K562 (cell line): ENCODE results near the gene PLCB3. TPM values are rescaled to one million over a fixed set of nuclear protein-coding genes. Genes with fewer than 3 reads are reported as not detected.

Experiments
- CHD1 ChIP-seq: fragments of 200-600 bp; sonication (generic); IDR thresholded peaks from one replicate; pipeline ENCODE4 v1.6.1; 2012; ENCODE audit warnings: mild to moderate bottlenecking, moderate library complexity, low read length, inconsistent platforms
- CREBBP ChIP-seq: IDR thresholded peaks from one replicate; pipeline ENCODE4 v1.6.1; 2012; ENCODE audit warnings: low read depth, mild to moderate bottlenecking, control low read depth, inconsistent platforms, low read length
- FOXA1 ChIP-seq: fragments of 450-650 bp; IDR thresholded peaks from 2 replicates; pipeline ENCODE4 v1.6.1; 2016; ENCODE audit warnings: mild to moderate bottlenecking, borderline replicate concordance
- HDGF ChIP-seq: fragments of 450-650 bp; IDR thresholded peaks from 2 replicates; pipeline ENCODE4 v1.6.1; 2016
- MAZ ChIP-seq, 2 experiments: fragments of 450-650 bp in 1 of 2; sonication (generic) in 1 of 2; formaldehyde crosslinking; IDR thresholded peaks in 1 of 2; conservative IDR thresholded peaks in 1 of 2; 2 replicates each; pipeline versions ENCODE4 v1.4.0 to v1.5.0; 2020; ENCODE audit warnings: mild to moderate bottlenecking in 1 of 2, missing genetic modification reagents in 1 of 2
- MBD2 ChIP-seq: sonication (generic); IDR thresholded peaks from 2 replicates; pipeline ENCODE4 v1.6.1; 2016; ENCODE audit warnings: low read depth, borderline replicate concordance
- MXI1 ChIP-seq: IDR thresholded peaks from 2 replicates; pipeline ENCODE4 v1.6.1; 2011; ENCODE audit warnings: low read depth, mild to moderate bottlenecking, improper control_type of control experiment, low read length
- NCOA1 ChIP-seq: fragments of 450-650 bp; IDR thresholded peaks from 2 replicates; pipeline ENCODE4 v1.6.1; 2016; ENCODE audit warnings: low read depth
- RUNX1 ChIP-seq: sonication (generic); IDR thresholded peaks from 2 replicates; pipeline ENCODE4 v1.6.1; 2016; ENCODE audit warnings: antibody characterized with exemption, low read depth
- SAP30 ChIP-seq: fragments of 200-600 bp; sonication (generic); IDR thresholded peaks from 2 replicates; pipeline ENCODE4 v1.6.1; 2012; ENCODE audit warnings: borderline replicate concordance, low read depth, mild to moderate bottlenecking, moderate library complexity, low read length, control low read depth, inconsistent platforms; ENCODE audit not compliant: insufficient read depth, poor library complexity, severe bottlenecking
- SMARCA4 ChIP-seq: fragments of 450-650 bp; IDR thresholded peaks from 2 replicates; pipeline ENCODE4 v1.6.1; 2016
- polyA plus RNA-seq, 8 experiments: library from polyadenylated mRNA; depleted of rRNA in 4 of 8; stranded (reverse) in 5 of 8; unstranded in 3 of 8; fragments of >200 nt; fragmentation: Nextera tagmentation in 2 of 8; fragmentation: Illumina TruSeq in 1 of 8; extraction: Ambion mirVana in 2 of 8; extraction: Trizol in 1 of 8; gene quantifications; 2 replicates each; pipeline versions ENCODE4 v1.2.1 to v1.2.3, GENCODE V29; 2011 to 2014; ENCODE audit warnings: inconsistent platforms in 1 of 8, missing spikeins in 1 of 8
- total RNA-seq, 7 experiments: library from RNA; depleted of rRNA in 6 of 7; stranded (reverse); fragments of >200 nt in 6 of 7; fragmentation: Illumina TruSeq in 2 of 7; extraction: Trizol in 2 of 7; gene quantifications; 2 replicates each; pipeline versions ENCODE4 v1.2.1 to v1.2.3, GENCODE V29; 2011 to 2021; ENCODE audit warnings: low replicate concordance in 1 of 7
- TF ChIP-seq, protein P1 (sequence below): sonication (generic); formaldehyde crosslinking; IDR thresholded peaks from 2 replicates; pipeline ENCODE4 v1.8.0; 2022; ENCODE audit warnings: mild to moderate bottlenecking, missing genetic modification reagents
- TF ChIP-seq, protein P2 (sequence below): sonication (generic); formaldehyde crosslinking; IDR thresholded peaks from 2 replicates; pipeline ENCODE4 v1.8.1; 2022; ENCODE audit warnings: missing genetic modification reagents
- TF ChIP-seq, protein P3 (sequence below): fragments of 450-650 bp; IDR thresholded peaks from 2 replicates; pipeline ENCODE4 v1.6.1; 2018; ENCODE audit warnings: mild to moderate bottlenecking, low read depth; ENCODE audit not compliant: partially characterized antibody
- TF ChIP-seq, protein P4 (sequence below): fragments of 250-450 bp; sonication (Bioruptor Pico); IDR thresholded peaks from 2 replicates; pipeline ENCODE4 v1.5.0; 2021; ENCODE audit warnings: mild to moderate bottlenecking, moderate library complexity

Gene PLCB3
- total and polyA plus RNA-seq, 9 of the 15 experiments (the other 6 are each of a cell fraction or from before 2014, with no cell fraction given), result 0.31 to 44.8 (median 14.6) TPM

DNA sequence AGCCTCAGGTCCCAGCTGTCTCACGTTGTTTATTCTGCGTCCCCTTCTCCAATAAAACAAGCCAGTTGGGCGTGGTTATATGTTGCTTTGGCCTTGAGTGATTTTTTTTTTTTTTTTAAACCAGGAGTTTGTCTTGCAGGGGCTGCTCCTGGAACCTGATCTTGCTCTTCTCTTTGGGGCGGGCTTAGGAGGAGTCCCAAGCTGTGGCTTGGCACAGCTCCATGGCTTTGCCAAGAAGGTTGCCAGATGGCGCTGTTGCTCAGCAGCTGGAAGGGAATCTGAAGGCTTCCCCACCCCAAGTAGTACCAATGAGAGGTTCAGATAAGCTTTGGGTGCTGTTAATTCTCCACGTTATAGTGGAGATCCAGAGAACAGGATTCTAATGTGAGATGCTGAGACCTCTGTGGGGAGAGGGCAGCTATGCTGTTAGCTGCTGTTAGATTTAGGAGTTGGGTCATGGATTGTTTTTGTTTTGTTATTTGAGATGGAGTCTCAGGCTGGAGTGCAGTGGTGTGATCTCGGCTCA, 46.8 kb upstream of the PLCB3 start (continued):
- TF ChIP-seq, protein P1, sequence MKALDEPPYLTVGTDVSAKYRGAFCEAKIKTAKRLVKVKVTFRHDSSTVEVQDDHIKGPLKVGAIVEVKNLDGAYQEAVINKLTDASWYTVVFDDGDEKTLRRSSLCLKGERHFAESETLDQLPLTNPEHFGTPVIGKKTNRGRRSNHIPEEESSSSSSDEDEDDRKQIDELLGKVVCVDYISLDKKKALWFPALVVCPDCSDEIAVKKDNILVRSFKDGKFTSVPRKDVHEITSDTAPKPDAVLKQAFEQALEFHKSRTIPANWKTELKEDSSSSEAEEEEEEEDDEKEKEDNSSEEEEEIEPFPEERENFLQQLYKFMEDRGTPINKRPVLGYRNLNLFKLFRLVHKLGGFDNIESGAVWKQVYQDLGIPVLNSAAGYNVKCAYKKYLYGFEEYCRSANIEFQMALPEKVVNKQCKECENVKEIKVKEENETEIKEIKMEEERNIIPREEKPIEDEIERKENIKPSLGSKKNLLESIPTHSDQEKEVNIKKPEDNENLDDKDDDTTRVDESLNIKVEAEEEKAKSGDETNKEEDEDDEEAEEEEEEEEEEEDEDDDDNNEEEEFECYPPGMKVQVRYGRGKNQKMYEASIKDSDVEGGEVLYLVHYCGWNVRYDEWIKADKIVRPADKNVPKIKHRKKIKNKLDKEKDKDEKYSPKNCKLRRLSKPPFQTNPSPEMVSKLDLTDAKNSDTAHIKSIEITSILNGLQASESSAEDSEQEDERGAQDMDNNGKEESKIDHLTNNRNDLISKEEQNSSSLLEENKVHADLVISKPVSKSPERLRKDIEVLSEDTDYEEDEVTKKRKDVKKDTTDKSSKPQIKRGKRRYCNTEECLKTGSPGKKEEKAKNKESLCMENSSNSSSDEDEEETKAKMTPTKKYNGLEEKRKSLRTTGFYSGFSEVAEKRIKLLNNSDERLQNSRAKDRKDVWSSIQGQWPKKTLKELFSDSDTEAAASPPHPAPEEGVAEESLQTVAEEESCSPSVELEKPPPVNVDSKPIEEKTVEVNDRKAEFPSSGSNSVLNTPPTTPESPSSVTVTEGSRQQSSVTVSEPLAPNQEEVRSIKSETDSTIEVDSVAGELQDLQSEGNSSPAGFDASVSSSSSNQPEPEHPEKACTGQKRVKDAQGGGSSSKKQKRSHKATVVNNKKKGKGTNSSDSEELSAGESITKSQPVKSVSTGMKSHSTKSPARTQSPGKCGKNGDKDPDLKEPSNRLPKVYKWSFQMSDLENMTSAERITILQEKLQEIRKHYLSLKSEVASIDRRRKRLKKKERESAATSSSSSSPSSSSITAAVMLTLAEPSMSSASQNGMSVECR (CRISPR knock-in tag), result no peak
- TF ChIP-seq SAP30, result no peak
- peak; percentile 48 to 61; a peak in 2 of 4 replicates for TF ChIP-seq MAZ (CRISPR knock-in tag; conservative IDR thresholded peaks at IDR 0.05 in 1 of 2, IDR thresholded peaks at IDR 0.05 in 1 of 2)
- TF ChIP-seq FOXA1, result no peak
- no peak for TF ChIP-seq SMARCA4
- no peak for TF ChIP-seq MBD2
- TF ChIP-seq, protein P2, sequence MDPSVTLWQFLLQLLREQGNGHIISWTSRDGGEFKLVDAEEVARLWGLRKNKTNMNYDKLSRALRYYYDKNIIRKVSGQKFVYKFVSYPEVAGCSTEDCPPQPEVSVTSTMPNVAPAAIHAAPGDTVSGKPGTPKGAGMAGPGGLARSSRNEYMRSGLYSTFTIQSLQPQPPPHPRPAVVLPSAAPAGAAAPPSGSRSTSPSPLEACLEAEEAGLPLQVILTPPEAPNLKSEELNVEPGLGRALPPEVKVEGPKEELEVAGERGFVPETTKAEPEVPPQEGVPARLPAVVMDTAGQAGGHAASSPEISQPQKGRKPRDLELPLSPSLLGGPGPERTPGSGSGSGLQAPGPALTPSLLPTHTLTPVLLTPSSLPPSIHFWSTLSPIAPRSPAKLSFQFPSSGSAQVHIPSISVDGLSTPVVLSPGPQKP (CRISPR knock-in tag), result no peak
- TF ChIP-seq, protein P3, sequence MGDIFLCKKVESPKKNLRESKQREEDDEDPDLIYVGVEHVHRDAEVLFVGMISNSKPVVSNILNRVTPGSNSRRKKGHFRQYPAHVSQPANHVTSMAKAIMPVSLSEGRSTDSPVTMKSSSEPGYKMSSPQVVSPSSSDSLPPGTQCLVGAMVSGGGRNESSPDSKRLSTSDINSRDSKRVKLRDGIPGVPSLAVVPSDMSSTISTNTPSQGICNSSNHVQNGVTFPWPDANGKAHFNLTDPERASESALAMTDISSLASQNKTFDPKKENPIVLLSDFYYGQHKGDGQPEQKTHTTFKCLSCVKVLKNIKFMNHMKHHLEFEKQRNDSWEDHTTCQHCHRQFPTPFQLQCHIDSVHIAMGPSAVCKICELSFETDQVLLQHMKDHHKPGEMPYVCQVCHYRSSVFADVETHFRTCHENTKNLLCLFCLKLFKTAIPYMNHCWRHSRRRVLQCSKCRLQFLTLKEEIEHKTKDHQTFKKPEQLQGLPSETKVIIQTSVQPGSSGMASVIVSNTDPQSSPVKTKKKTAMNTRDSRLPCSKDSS, result no peak
- peak; percentile 13; the same call in 1 of the 2 replicates for TF ChIP-seq RUNX1
- TF ChIP-seq, protein P4, sequence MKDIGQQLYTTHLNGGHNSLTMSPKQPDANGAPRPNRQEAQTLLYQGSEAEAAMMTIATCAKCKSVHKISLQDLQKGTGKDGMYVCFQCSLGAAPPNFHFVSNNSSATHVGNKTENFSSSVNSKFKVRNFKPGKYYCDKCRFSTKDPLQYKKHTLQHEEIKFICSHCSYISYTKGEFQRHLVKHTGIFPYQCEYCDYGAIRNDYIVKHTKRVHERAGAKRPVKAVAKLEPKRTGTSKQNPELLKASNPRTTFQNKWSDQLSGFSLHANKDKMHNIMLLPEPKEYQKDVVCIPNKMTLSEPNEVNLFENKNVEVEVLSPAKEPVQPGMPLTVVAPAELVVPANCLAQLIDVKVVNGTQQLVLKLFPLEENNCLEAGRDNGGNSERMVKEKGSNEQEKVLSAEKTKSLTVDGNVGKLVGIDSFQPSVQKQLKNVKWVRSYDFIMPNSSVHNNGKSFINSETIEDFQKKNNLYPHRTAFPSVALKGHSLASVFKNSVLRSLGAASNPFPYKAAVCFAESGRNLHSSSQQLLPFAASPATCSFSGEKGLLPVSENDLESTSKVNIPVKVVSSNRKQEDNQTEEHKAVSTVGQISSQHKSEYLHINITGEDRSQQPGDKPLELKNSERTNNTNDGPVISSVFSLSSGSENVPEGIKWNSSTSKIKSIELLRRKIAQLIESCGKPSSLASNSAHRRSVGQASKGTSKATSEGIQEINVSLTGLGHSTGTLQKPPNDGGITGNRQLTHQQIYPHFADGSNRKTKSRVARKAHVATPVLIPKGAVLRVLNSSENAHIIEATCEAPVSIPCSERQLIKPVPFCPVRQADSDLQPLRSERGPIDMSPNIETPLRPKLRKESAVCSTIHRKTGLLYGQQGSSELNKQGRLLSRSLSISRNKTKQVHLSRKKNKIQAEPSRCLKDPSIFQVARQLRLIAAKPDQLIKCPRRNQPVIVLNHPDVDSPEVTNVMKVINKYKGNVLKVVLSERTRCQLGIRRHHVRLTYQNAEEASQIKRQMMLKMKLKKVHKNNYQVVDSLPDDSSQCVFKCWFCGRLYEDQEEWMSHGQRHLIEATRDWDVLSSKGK (CRISPR knock-in tag), result no peak
- 0 out of 2 replicates have a peak, but pooled peaks have one; percentile 31 for TF ChIP-seq MXI1
- TF ChIP-seq CHD1, result no peak
- TF ChIP-seq NCOA1, result no peak
- 0 out of 2 replicates have a peak, but pooled peaks have one; percentile 30 for TF ChIP-seq HDGF
- TF ChIP-seq CREBBP, result no peak
